ENCODE results near the gene MCTP2. TPM values are rescaled to one million over a fixed set of nuclear protein-coding genes. Genes with fewer than 3 reads are reported as not detected.

Gene MCTP2
- total RNA-seq, 1 donor from 2014 or later, result 32.3 TPM

GRCh38 chr15:94412979-94413746 lies 181.8 kb downstream of the MCTP2 start:
- intact Hi-C loops (cut with DNase I), result no loop called here
- ATAC-seq (no peak), DNase-seq (ENCODE audit: low spot score) (no peak)

GRCh38 chr15:94414916-94415315 lies 183.6 kb downstream of the MCTP2 start:
- intact Hi-C loops (cut with DNase I), result no loop called here
- ATAC-seq (no peak), DNase-seq (ENCODE audit: low spot score) (no peak)

- ATAC-seq, result no peak
- intact Hi-C loops (cut with DNase I), result no loop called here
- no peak for DNase-seq (ENCODE audit: low spot score)
These were observed 184.9 kb downstream of the MCTP2 start for GRCh38 chr15:94416267-94416666.

GRCh38 chr15:94416820-94417219 lies 185.5 kb downstream of the MCTP2 start:
- intact Hi-C loops (cut with DNase I), result no loop called here
- ATAC-seq (no peak), DNase-seq (ENCODE audit: low spot score) (no peak)

GRCh38 chr15:94417501-94418293 lies 186.3 kb downstream of the MCTP2 start:
- intact Hi-C loops (cut with DNase I), result no loop called here
- ATAC-seq (peak; percentile 78), DNase-seq (ENCODE audit: low spot score) (no peak)

- no peak for ATAC-seq
- intact Hi-C loops (cut with DNase I), result no loop called here
- DNase-seq (ENCODE audit: low spot score), result no peak
These were observed 190.3 kb downstream of the MCTP2 start for GRCh38 chr15:94421706-94422105.

- DNase-seq (ENCODE audit: low spot score), result no peak
- intact Hi-C loops (cut with DNase I), result no loop called here
- no peak for ATAC-seq
These were observed 200.9 kb downstream of the MCTP2 start for GRCh38 chr15:94432279-94432678.

GRCh38 chr15:94439158-94439557 lies 207.8 kb downstream of the MCTP2 start:
- ATAC-seq, result no peak
- DNase-seq (ENCODE audit: low spot score), result no peak
- intact Hi-C loops (cut with DNase I), result loop anchor here (5.0 kb wide), 1 partner anchor 503 kb away; no protein-coding TSS in a partner anchor

GRCh38 chr15:94441760-94442159 lies 210.4 kb downstream of the MCTP2 start:
- intact Hi-C loops (cut with DNase I), result no loop called here
- ATAC-seq (peak; percentile 58), DNase-seq (ENCODE audit: low spot score) (no peak)

GRCh38 chr15:94442480-94442879 lies 211.1 kb downstream of the MCTP2 start:
- no peak for ATAC-seq
- DNase-seq (ENCODE audit: low spot score), result no peak
- intact Hi-C loops (cut with DNase I), result no loop called here

- intact Hi-C loops (cut with DNase I), result no loop called here
These were observed 211.8 kb downstream of the MCTP2 start for GRCh38 chr15:94443186-94443585.

GRCh38 chr15:94445566-94446160 lies 214.3 kb downstream of the MCTP2 start:
- no peak for ATAC-seq
- intact Hi-C loops (cut with DNase I), result no loop called here
- DNase-seq (ENCODE audit: low spot score), result no peak

More at GRCh38 chr15:94443186-94443585, 211.8 kb downstream of the MCTP2 start:
- ATAC-seq, result no peak
- DNase-seq (ENCODE audit: low spot score), result no peak

- intact Hi-C loops (cut with DNase I), result no loop called here
- DNase-seq (ENCODE audit: low spot score) (no peak), ATAC-seq (no peak)
These were observed 215.1 kb downstream of the MCTP2 start for GRCh38 chr15:94446441-94446840.

- no peak for ATAC-seq
- intact Hi-C loops (cut with DNase I), result no loop called here
These were observed 220.1 kb downstream of the MCTP2 start for GRCh38 chr15:94451466-94451865.

GRCh38 chr15:94453227-94453988 lies 222.0 kb downstream of the MCTP2 start:
- intact Hi-C loops (cut with DNase I), result no loop called here
- no peak for ATAC-seq
- no peak for DNase-seq (ENCODE audit: low spot score)

More at GRCh38 chr15:94451466-94451865, 220.1 kb downstream of the MCTP2 start:
- no peak for DNase-seq (ENCODE audit: low spot score)

GRCh38 chr15:94455297-94455696 lies 223.9 kb downstream of the MCTP2 start:
- intact Hi-C loops (cut with DNase I), result no loop called here

GRCh38 chr15:94456226-94456625 lies 224.9 kb downstream of the MCTP2 start:
- intact Hi-C loops (cut with DNase I), result no loop called here
- DNase-seq (ENCODE audit: low spot score), result no peak
- no peak for ATAC-seq

More at GRCh38 chr15:94455297-94455696, 223.9 kb downstream of the MCTP2 start:
- DNase-seq (ENCODE audit: low spot score), result no peak
- ATAC-seq, result no peak

GRCh38 chr15:94457661-94458060 lies 226.3 kb downstream of the MCTP2 start:
- no peak for DNase-seq (ENCODE audit: low spot score)
- intact Hi-C loops (cut with DNase I), result no loop called here
- no peak for ATAC-seq

- ATAC-seq (no peak), DNase-seq (ENCODE audit: low spot score) (no peak)
- intact Hi-C loops (cut with DNase I), result no loop called here
These were observed 229.3 kb downstream of the MCTP2 start for GRCh38 chr15:94460624-94461023.

Data from sciatic nerve (tissue), 2 donors.